HL-60 (cell line): Measurements from ENCODE around the gene SLC39A5.
"Not testable (repeated sequence)": the region's sequence is repeated elsewhere in the genome, so short reads cannot be mapped to it uniquely, and the experiment has no call there.

Source experiments
- DNase-seq, 2 experiments: peaks; one replicate each; pipeline ENCODE4 v3.0.0-alpha.2; 2010 to 2020; ENCODE audit warnings: low read depth in 1 of 2, low spot score in 1 of 2
- H3K27ac ChIP-seq: fragments of 250-450 bp; sonication (Bioruptor Pico); replicated peaks from 2 replicates; pipeline ENCODE4 v1.5.1; 2020; ENCODE audit warnings: mild to moderate bottlenecking, moderate library complexity
- H3K27me3 ChIP-seq: fragments of 250-450 bp; sonication (Bioruptor Pico); 2 replicates; pipeline ENCODE4 v1.5.1; 2021; ENCODE audit warnings: mild to moderate bottlenecking, moderate library complexity; ENCODE audit not compliant: insufficient read depth, poor library complexity, severe bottlenecking
- H3K4me3 ChIP-seq: replicated peaks from 2 replicates; pipeline ENCODE4 v1.5.1; 2011; ENCODE audit warnings: mild to moderate bottlenecking, control low read depth, low read length; ENCODE audit not compliant: insufficient read depth
- GABPA ChIP-seq: IDR thresholded peaks from 2 replicates; pipeline ENCODE4 v1.6.1; 2012; ENCODE audit warnings: low read depth
- POLR2AphosphoS5 ChIP-seq: IDR thresholded peaks from 2 replicates; pipeline ENCODE4 v1.6.1; 2012; ENCODE audit warnings: low read depth
- SPI1 ChIP-seq: IDR thresholded peaks from 2 replicates; pipeline ENCODE4 v1.6.1; 2012; ENCODE audit warnings: low read depth, mild to moderate bottlenecking, borderline replicate concordance
- TF ChIP-seq, protein P1 (sequence below): IDR thresholded peaks from 2 replicates; pipeline ENCODE4 v1.6.1; 2012; ENCODE audit warnings: low read depth; ENCODE audit not compliant: insufficient replicate concordance
- TF ChIP-seq, protein P2 (sequence below): IDR thresholded peaks from one replicate; pipeline ENCODE4 v1.5.1; 2011; ENCODE audit warnings: low read length, control low read depth, inconsistent platforms; ENCODE audit not compliant: insufficient read depth

Gene SLC39A5

DNA sequence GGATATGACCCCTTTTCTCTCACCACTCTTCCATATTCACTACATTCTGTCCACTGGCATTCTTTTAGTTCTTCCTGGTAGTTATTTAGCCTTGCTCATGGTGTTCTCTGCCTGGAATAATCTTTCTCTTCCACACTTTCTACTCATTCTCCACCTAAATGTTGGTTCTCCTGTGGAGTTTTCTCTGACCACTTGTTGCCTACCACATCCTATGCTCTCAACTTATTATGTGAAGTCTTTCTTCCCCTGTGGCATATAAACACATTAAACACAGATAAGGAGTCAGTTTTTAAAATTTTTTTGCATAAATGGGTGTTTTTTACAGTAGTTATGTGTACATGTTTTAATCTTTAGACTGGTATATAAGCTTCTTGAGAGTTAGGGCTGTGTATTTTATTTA lies 37.3 kb upstream of the SLC39A5 start:
- H3K27me3 ChIP-seq: no peaks in the 10 kb centered on the region
- no peak for DNase-seq

DNA sequence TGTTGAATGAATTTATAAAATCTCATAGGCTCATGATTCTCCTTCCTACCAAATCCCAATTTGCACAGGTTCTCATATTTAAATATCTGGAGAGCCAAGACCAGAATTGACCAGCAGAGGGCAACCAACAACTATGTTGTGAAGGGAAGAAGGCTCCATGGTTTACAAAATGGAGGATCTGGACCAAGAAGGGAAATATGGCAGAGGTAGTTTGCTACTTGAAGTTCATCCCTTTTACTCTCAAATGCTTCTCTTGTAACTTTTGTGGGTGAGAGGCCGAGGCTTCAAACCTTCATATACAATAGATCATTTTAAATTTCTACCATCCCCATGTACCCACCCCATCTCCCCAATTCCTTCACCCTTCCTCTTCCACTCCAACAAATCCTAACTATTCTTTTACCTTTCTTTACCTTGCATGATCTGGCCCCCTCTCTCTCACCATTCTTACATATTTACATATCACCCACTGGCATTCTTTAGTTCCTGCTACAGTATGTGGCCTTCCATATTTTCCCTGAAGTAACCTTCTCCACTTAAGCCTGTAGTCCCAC lies 36.7 kb upstream of the SLC39A5 start:
- Histone ChIP-seq H3K27ac (no peak overlapping the region), H3K4me3 (no peak overlapping the region), H3K27me3 (no peaks in the 10 kb centered on the region)
- TF ChIP-seq, protein P1, sequence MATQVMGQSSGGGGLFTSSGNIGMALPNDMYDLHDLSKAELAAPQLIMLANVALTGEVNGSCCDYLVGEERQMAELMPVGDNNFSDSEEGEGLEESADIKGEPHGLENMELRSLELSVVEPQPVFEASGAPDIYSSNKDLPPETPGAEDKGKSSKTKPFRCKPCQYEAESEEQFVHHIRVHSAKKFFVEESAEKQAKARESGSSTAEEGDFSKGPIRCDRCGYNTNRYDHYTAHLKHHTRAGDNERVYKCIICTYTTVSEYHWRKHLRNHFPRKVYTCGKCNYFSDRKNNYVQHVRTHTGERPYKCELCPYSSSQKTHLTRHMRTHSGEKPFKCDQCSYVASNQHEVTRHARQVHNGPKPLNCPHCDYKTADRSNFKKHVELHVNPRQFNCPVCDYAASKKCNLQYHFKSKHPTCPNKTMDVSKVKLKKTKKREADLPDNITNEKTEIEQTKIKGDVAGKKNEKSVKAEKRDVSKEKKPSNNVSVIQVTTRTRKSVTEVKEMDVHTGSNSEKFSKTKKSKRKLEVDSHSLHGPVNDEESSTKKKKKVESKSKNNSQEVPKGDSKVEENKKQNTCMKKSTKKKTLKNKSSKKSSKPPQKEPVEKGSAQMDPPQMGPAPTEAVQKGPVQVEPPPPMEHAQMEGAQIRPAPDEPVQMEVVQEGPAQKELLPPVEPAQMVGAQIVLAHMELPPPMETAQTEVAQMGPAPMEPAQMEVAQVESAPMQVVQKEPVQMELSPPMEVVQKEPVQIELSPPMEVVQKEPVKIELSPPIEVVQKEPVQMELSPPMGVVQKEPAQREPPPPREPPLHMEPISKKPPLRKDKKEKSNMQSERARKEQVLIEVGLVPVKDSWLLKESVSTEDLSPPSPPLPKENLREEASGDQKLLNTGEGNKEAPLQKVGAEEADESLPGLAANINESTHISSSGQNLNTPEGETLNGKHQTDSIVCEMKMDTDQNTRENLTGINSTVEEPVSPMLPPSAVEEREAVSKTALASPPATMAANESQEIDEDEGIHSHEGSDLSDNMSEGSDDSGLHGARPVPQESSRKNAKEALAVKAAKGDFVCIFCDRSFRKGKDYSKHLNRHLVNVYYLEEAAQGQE: no peak
- TF ChIP-seq, protein P2, sequence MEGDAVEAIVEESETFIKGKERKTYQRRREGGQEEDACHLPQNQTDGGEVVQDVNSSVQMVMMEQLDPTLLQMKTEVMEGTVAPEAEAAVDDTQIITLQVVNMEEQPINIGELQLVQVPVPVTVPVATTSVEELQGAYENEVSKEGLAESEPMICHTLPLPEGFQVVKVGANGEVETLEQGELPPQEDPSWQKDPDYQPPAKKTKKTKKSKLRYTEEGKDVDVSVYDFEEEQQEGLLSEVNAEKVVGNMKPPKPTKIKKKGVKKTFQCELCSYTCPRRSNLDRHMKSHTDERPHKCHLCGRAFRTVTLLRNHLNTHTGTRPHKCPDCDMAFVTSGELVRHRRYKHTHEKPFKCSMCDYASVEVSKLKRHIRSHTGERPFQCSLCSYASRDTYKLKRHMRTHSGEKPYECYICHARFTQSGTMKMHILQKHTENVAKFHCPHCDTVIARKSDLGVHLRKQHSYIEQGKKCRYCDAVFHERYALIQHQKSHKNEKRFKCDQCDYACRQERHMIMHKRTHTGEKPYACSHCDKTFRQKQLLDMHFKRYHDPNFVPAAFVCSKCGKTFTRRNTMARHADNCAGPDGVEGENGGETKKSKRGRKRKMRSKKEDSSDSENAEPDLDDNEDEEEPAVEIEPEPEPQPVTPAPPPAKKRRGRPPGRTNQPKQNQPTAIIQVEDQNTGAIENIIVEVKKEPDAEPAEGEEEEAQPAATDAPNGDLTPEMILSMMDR: peak; percentile 75
- DNase-seq: peak in 1 of 2 experiments; percentile 90

More for the DNA sequence above, 37.3 kb upstream of the SLC39A5 start:
- Histone ChIP-seq H3K27ac (no peak overlapping the region), H3K4me3 (no peak overlapping the region)
- no peak for TF ChIP-seq GABPA
- TF ChIP-seq, protein P1: no peak
- TF ChIP-seq, protein P2: no peak
- TF ChIP-seq SPI1: no peak
- TF ChIP-seq POLR2AphosphoS5: no peak

DNA sequence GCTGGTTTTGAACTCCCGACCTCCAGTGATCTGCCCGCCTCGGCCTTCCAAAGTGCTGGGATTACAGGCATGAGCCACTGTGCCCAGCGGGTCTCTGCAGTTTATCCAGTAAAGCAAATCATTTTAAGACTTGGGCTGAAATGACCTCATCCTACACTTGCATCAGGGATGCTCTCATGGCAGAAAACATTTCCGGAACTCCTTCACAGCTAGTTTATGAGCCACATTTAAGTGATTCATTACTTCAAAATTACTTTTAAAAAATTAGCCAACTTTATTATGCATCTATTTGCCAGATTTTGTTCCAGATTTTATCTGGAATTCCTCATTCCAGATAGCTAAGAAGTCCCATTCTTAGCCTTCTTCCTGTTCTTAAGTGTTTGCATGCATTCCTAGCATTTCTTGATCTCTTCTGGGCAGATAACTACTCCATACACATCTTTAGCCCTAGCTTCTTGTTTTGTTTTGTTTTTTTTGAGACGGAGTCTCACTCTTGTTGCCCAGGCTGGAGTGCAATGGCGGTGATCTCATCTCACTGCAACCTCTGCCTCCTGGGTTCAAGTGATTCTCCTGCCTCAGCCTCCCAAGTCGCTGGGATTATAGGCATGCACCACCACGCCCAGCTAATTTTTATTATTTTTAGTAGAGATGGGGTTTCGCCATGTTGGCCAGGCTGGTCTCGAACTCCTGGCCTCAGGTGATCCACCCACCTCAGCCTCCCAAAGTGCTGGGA lies 32.9 kb upstream of the SLC39A5 start:
- not testable (repeated sequence) for DNase-seq, H3K27ac ChIP-seq, H3K4me3 ChIP-seq, H3K27me3 ChIP-seq

DNA sequence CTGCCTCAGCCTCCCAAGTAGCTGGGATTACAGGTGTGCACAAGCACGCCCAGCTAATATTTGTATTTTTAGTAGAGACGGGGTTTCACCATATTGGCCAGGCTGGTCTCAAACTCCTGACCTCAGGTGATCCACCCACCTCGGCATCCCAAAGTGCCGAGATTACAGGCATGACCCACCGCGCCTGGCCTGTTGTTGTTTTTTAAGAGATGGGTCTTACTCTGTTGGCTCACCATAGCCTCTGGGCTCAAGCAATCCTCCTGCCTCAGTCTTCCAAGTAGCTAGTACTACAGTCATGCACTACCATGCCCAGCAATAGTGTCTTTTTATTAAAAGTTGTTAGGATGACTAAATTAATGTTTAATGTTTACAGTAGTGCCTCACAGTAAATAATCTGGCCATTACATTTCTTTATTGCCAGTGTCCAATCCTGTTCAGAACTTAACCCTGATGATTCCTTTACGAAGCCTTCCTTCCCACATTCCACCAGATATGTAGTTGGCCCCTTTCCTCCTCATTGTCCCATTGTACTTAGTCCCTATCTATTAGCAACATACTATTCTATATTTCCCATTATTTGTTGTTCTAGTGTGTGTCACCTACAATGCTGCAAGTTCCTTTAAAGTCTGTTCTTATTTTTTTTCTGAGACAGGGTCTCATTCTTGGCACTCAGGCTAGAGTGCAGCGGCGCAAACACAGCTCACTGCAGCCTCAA lies 31.8 kb upstream of the SLC39A5 start:
- no peak for TF ChIP-seq GABPA
- no peak for TF ChIP-seq SPI1
- no peak for TF ChIP-seq POLR2AphosphoS5
- TF ChIP-seq, protein P2: no peak
- TF ChIP-seq, protein P1: no peak
- Histone ChIP-seq H3K27ac (no peak overlapping the region), H3K27me3 (no peaks in the 10 kb centered on the region), H3K4me3 (no peak overlapping the region)
- DNase-seq: no peak
